SK-N-SH (cell line): Measurements from ENCODE around the gene ADK. TPM values are rescaled to one million over a fixed set of nuclear protein-coding genes. Genes with fewer than 3 reads are reported as not detected.

ENCODE experiments used
- CTCF ChIA-PET: fragments of 300-600, 350-600 bp; formaldehyde crosslinking; extraction: SDS; loops from one replicate; lab custom pipeline; 2021; lab: Yijun Ruan, JAX
- POLR2A ChIA-PET: fragments of 350-600 bp; sonication (Branson Sonifier 250); formaldehyde crosslinking; extraction: SDS; loops from one replicate; lab custom pipeline; 2020; ENCODE audit warnings: antibody characterized with exemption, inconsistent platforms; lab: Yijun Ruan, JAX
- DNase-seq: peaks from one replicate; pipeline ENCODE4 v3.0.0; 2012
- H2AFZ ChIP-seq: fragments of 200-600 bp; sonication (generic); 2 replicates; pipeline ENCODE4 v1.8.1; 2016; ENCODE audit warnings: antibody characterized with exemption, mild to moderate bottlenecking, low read depth
- H3F3A ChIP-seq: fragments of 200-600 bp; sonication (generic); replicated peaks from 2 replicates; pipeline ENCODE3; 2016; ENCODE audit warnings: antibody characterized with exemption, mild to moderate bottlenecking; ENCODE audit not compliant: insufficient read depth
- H3K27ac ChIP-seq, 2 experiments: fragments of 200-500 bp in 1 of 2; fragments of 200-600 bp in 1 of 2; sonication (Bioruptor generic) in 1 of 2; sonication (generic), shearing (Covaris generic) in 1 of 2; 2 replicates each; pipeline versions ENCODE4 v1.5.1 to v1.6.1; 2014 to 2016; ENCODE audit warnings: low read depth in 2 of 2, inconsistent platforms in 1 of 2, low read length in 1 of 2, mild to moderate bottlenecking in 1 of 2, mixed read lengths in 1 of 2
- H3K27me3 ChIP-seq: fragments of 200-600 bp; sonication (generic), shearing (Covaris generic); 2 replicates; pipeline ENCODE4 v1.6.1; 2016; ENCODE audit warnings: mixed run types; ENCODE audit not compliant: insufficient read depth
- H3K36me3 ChIP-seq, 2 experiments: fragments of 200-500 bp in 1 of 2; fragments of 200-600 bp in 1 of 2; sonication (Bioruptor generic) in 1 of 2; sonication (generic) in 1 of 2; replicated peaks in 1 of 2; 2 replicates each; pipeline versions ENCODE3 to v1.5.1; 2014 to 2016; ENCODE audit warnings: low read length in 1 of 2, mild to moderate bottlenecking in 1 of 2; ENCODE audit not compliant: insufficient read depth in 2 of 2, control insufficient read depth in 1 of 2
- H3K4me1 ChIP-seq, 2 experiments: fragments of 200-500 bp in 1 of 2; fragments of 200-600 bp in 1 of 2; sonication (Bioruptor generic) in 1 of 2; sonication (generic), shearing (Covaris generic) in 1 of 2; 2 replicates each; pipeline versions ENCODE4 v1.5.1 to v1.6.1; 2014 to 2016; ENCODE audit warnings: low read depth in 1 of 2, low read length in 1 of 2, mixed run types in 1 of 2; ENCODE audit not compliant: insufficient read depth in 2 of 2, control insufficient read depth in 1 of 2
- H3K4me2 ChIP-seq: fragments of 200-600 bp; sonication (generic), shearing (Covaris generic); 2 replicates; pipeline ENCODE4 v1.6.1; 2017; ENCODE audit warnings: mixed run types
- H3K4me3 ChIP-seq, 2 experiments: fragments of 200-500 bp in 1 of 2; fragments of 200-600 bp in 1 of 2; sonication (Bioruptor generic) in 1 of 2; sonication (generic), shearing (Covaris generic) in 1 of 2; 2 replicates each; pipeline versions ENCODE4 v1.5.1 to v1.8.1; 2014 to 2016; ENCODE audit warnings: low read depth in 2 of 2, inconsistent platforms in 1 of 2, low read length in 1 of 2, mild to moderate bottlenecking in 1 of 2, mixed read lengths in 1 of 2, moderate library complexity in 1 of 2
- H3K79me2 ChIP-seq: fragments of 200-600 bp; sonication (generic); 2 replicates; pipeline ENCODE4 v1.8.1; 2017; ENCODE audit warnings: mild to moderate bottlenecking; ENCODE audit not compliant: insufficient read depth
- H3K9ac ChIP-seq: fragments of 200-600 bp; sonication (generic); 2 replicates; pipeline ENCODE4 v1.6.1; 2017; ENCODE audit warnings: mixed run types
- H3K9me2 ChIP-seq: fragments of 200-600 bp; sonication (generic); 2 replicates; pipeline ENCODE4 v1.6.1; 2017; ENCODE audit warnings: mixed run types
- H3K9me3 ChIP-seq: fragments of 200-600 bp; sonication (generic); 2 replicates; pipeline ENCODE4 v1.6.1; 2017; ENCODE audit warnings: mixed run types, mild to moderate bottlenecking, moderate library complexity
- H4K20me1 ChIP-seq: fragments of 200-600 bp; sonication (generic); 2 replicates; pipeline ENCODE4 v1.6.1; 2017; ENCODE audit warnings: mild to moderate bottlenecking, mixed run types; ENCODE audit not compliant: insufficient read depth
- EZH2phosphoT487 ChIP-seq: fragments of 200-600 bp; sonication (generic); IDR thresholded peaks from 2 replicates; pipeline ENCODE4 v1.6.1; 2017; ENCODE audit warnings: low read depth, mixed run types, mild to moderate bottlenecking, antibody characterized with exemption, moderate library complexity, borderline replicate concordance
- FOSL2 ChIP-seq: IDR thresholded peaks from 2 replicates; pipeline ENCODE4 v1.4.0; 2012; ENCODE audit warnings: low read depth, mild to moderate bottlenecking, moderate library complexity, borderline replicate concordance
- FOXJ3 ChIP-seq: sonication (generic); formaldehyde crosslinking; IDR thresholded peaks from 2 replicates; pipeline ENCODE4 v1.5.1; 2020; ENCODE audit warnings: mild to moderate bottlenecking, missing genetic modification reagents
- GABPA ChIP-seq: IDR thresholded peaks from 2 replicates; pipeline ENCODE4 v1.4.0; 2012; ENCODE audit warnings: low read depth, mild to moderate bottlenecking
- MEF2A ChIP-seq: IDR thresholded peaks from 2 replicates; pipeline ENCODE4 v1.4.0; 2012; ENCODE audit warnings: low read depth, borderline replicate concordance
- NFIC ChIP-seq: IDR thresholded peaks from 2 replicates; pipeline ENCODE4 v1.4.0; 2012; ENCODE audit warnings: borderline replicate concordance
- NRF1 ChIP-seq: IDR thresholded peaks from 2 replicates; pipeline ENCODE4 v1.6.1; 2012; ENCODE audit warnings: low read depth, mild to moderate bottlenecking, low read length
- RAD21 ChIP-seq: IDR thresholded peaks from 2 replicates; pipeline ENCODE4 v1.6.1; 2012; ENCODE audit warnings: mild to moderate bottlenecking, low read length
- RXRA ChIP-seq: IDR thresholded peaks from 2 replicates; pipeline ENCODE4 v1.4.0; 2012; ENCODE audit warnings: low read depth, mild to moderate bottlenecking, borderline replicate concordance
- SIN3A ChIP-seq: IDR thresholded peaks from 2 replicates; pipeline ENCODE4 v1.6.1; 2012; ENCODE audit warnings: low read depth, mild to moderate bottlenecking, low read length, moderate library complexity, borderline replicate concordance
- SMC3 ChIP-seq: IDR thresholded peaks from 2 replicates; pipeline ENCODE4 v1.6.1; 2012; ENCODE audit warnings: low read depth, low read length, improper control_type of control experiment
- TAF1 ChIP-seq: IDR thresholded peaks from 2 replicates; pipeline ENCODE4 v1.6.1; 2012; ENCODE audit warnings: low read depth, mild to moderate bottlenecking, low read length, moderate library complexity, borderline replicate concordance
- USF1 ChIP-seq: IDR thresholded peaks from 2 replicates; pipeline ENCODE4 v1.4.0; 2012; ENCODE audit warnings: low read depth, borderline replicate concordance
- YY1 ChIP-seq: IDR thresholded peaks from 2 replicates; pipeline ENCODE4 v1.4.0; 2012; ENCODE audit warnings: low read depth, mild to moderate bottlenecking
- WGBS: methylation state at CpG from one replicate; pipeline ENCODE4 v1.1.6; 2017; ENCODE audit warnings: low lambda C conversion rate; 5-methylcytosine and 5-hydroxymethylcytosine counted together
- polyA plus RNA-seq, 3 experiments: library from polyadenylated mRNA; depleted of rRNA; stranded (reverse); fragments of >200 nt; gene quantifications; 2 replicates each; pipeline ENCODE4 v1.2.3, GENCODE V29; 2012
- TF ChIP-seq, protein P1 (sequence below): IDR thresholded peaks from 2 replicates; pipeline ENCODE4 v1.6.1; 2012; ENCODE audit warnings: mild to moderate bottlenecking, low read depth, low read length, moderate library complexity

Gene ADK
- polyA plus RNA-seq, 1 of the 3 experiments (the other 2 are of a cell fraction), result 25.1 TPM

GRCh38 chr10:74382663-74383062, 231.6 kb downstream of the ADK start:
- H3K79me2 ChIP-seq, result peaks cover 5% of the 10 kb centered on the region; the same call in 1 of the 2 replicates
- H3K36me3 ChIP-seq, result no peaks in the 10 kb centered on the region
- H3K27ac ChIP-seq, result no peak overlapping the region
- H3K9me2 ChIP-seq, result no peaks in the 10 kb centered on the region
- no peaks in the 10 kb centered on the region; a peak in 1 of 4 replicates for H3K4me1 ChIP-seq
- H3K4me3 ChIP-seq, result no peak overlapping the region
- H3K9me3 ChIP-seq, result no peaks in the 10 kb centered on the region
- ChIA-PET CTCF (no interaction called here), POLR2A (no interaction called here)
- TF ChIP-seq USF1 (no peak), SMC3 (no peak)
- no peak overlapping the region for H3K4me2 ChIP-seq
- WGBS, result 95% methylated on average over 1 of the region's 1 CpG
- H3F3A ChIP-seq, result peaks cover 5% of the 10 kb centered on the region
- H2AFZ ChIP-seq, result no peak overlapping the region
- DNase-seq, result no peak
- H4K20me1 ChIP-seq, result no peaks in the 10 kb centered on the region; the same call in 1 of the 2 replicates
- no peaks in the 10 kb centered on the region for H3K27me3 ChIP-seq
- H3K9ac ChIP-seq, result no peak overlapping the region

DNA sequence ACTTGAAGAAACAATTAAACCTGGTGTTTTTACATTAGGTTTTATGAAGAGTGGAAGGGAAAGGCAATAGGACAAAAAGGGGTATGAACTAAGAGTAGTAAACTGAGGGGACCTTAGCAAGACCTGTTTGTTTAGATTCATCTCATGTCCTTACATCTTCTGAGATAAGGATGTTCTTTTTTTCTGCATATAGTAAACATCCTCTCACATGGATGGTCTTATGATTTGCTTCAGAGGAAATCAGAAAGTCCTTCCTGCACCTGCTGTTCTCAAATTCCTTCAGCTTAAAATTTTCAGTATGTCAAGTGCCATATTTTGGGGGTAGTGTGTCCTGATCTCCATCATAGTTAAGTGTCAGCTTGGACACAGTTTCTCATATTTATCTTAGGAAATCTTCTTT, 232.6 kb downstream of the ADK start:
- CTCF ChIA-PET, result no interaction called here

More for the DNA sequence above, 232.6 kb downstream of the ADK start:
- H3K4me2 ChIP-seq, result no peak overlapping the region
- POLR2A ChIA-PET, result no interaction called here
- H3K9me2 ChIP-seq, result no peaks in the 10 kb centered on the region
- no peaks in the 10 kb centered on the region for H3K27me3 ChIP-seq
- no peak for TF ChIP-seq EZH2phosphoT487
- TF ChIP-seq NRF1, result no peak
- TF ChIP-seq NFIC, result no peak
- no peak for TF ChIP-seq FOSL2
- TF ChIP-seq MEF2A, result no peak
- no peak for TF ChIP-seq FOXJ3
- no peak for TF ChIP-seq YY1
- no peak for TF ChIP-seq TAF1
- TF ChIP-seq GABPA, result no peak
- TF ChIP-seq RAD21, result no peak
- no peak for TF ChIP-seq USF1
- TF ChIP-seq, protein P1, sequence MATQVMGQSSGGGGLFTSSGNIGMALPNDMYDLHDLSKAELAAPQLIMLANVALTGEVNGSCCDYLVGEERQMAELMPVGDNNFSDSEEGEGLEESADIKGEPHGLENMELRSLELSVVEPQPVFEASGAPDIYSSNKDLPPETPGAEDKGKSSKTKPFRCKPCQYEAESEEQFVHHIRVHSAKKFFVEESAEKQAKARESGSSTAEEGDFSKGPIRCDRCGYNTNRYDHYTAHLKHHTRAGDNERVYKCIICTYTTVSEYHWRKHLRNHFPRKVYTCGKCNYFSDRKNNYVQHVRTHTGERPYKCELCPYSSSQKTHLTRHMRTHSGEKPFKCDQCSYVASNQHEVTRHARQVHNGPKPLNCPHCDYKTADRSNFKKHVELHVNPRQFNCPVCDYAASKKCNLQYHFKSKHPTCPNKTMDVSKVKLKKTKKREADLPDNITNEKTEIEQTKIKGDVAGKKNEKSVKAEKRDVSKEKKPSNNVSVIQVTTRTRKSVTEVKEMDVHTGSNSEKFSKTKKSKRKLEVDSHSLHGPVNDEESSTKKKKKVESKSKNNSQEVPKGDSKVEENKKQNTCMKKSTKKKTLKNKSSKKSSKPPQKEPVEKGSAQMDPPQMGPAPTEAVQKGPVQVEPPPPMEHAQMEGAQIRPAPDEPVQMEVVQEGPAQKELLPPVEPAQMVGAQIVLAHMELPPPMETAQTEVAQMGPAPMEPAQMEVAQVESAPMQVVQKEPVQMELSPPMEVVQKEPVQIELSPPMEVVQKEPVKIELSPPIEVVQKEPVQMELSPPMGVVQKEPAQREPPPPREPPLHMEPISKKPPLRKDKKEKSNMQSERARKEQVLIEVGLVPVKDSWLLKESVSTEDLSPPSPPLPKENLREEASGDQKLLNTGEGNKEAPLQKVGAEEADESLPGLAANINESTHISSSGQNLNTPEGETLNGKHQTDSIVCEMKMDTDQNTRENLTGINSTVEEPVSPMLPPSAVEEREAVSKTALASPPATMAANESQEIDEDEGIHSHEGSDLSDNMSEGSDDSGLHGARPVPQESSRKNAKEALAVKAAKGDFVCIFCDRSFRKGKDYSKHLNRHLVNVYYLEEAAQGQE, result no peak
- TF ChIP-seq RXRA, result no peak
- no peak for TF ChIP-seq SIN3A
- TF ChIP-seq, all 33 proteins: peak for 0
- Histone ChIP-seq H3K9ac (no peak overlapping the region), H2AFZ (no peak overlapping the region), H3K4me1 (no peaks in the 10 kb centered on the region; a peak in 1 of 4 replicates), H3K36me3 (no peaks in the 10 kb centered on the region), H4K20me1 (no peaks in the 10 kb centered on the region; the same call in 1 of the 2 replicates), H3K9me3 (no peaks in the 10 kb centered on the region), H3K4me3 (no peak overlapping the region), H3F3A (peaks cover 5% of the 10 kb centered on the region), H3K79me2 (no peaks in the 10 kb centered on the region), H3K27ac (no peak overlapping the region)
- no peak for DNase-seq
